Measurements from ENCODE around the gene MYT1.

The MYT1 gene

GRCh38 chr20:64146936-64147477 lies 17.2 kb upstream of the MYT1 start:
- no peaks in the 10 kb centered on the region for H3K9me3 ChIP-seq (replicated peaks; ENCODE audit: insufficient read depth, low read length)
- no peaks in the 10 kb centered on the region for H4K20me1 ChIP-seq (ENCODE audit: insufficient read depth, low read length)
- DNase-seq: no peak
- H3K79me2 ChIP-seq (ENCODE audit: low read length): no peaks in the 10 kb centered on the region
- H3K4me1 ChIP-seq (ENCODE audit: low read length): no peaks in the 10 kb centered on the region
- H3F3A ChIP-seq (ENCODE audit: insufficient read depth, low read length): no peaks in the 10 kb centered on the region
- H3K9me2 ChIP-seq (replicated peaks; ENCODE audit: insufficient read depth, low read length): no peaks in the 10 kb centered on the region
- H3K36me3 ChIP-seq (replicated peaks; ENCODE audit: insufficient read depth, low read length): no peaks in the 10 kb centered on the region
- no peak overlapping the region for H3K4me3 ChIP-seq (ENCODE audit: low read length)
- TF ChIP-seq CTCF (IDR thresholded peaks at IDR 0.05; ENCODE audit: low read length) (no peak), EZH2phosphoT487 (IDR thresholded peaks at IDR 0.05; ENCODE audit: low read length) (no peak), EZH2 (optimal IDR thresholded peaks at IDR 0.05; ENCODE audit: low read depth, low read length) (no peak)
- peaks cover 71% of the 10 kb centered on the region for H3K27me3 ChIP-seq (replicated peaks; ENCODE audit: insufficient read depth, low read length)
- H3K4me2 ChIP-seq (ENCODE audit: low read depth, low read length): no peak overlapping the region
- H3K9ac ChIP-seq (ENCODE audit: low read length): no peak overlapping the region
- H2AFZ ChIP-seq (ENCODE audit: low read length): no peak overlapping the region
- no peak overlapping the region for H3K27ac ChIP-seq (ENCODE audit: low read length)

DNA sequence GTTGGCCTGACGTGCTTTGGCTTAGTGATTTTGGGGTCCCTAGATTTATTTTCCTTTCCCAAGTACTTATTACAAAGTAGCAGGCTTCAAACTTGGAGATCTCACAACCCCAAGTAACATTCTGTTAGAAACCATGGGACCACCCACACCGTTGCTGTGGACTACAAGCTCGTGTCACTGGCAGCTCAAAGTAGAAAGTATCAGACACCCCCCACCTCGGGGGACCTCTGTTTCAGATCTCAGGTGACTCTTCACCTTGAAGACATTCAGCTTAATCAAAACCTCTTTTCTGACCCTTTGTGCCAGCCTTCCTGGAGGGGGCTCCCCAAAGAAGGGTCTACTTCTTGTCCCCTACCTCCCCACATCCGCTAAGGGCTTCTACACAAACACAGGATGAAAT lies 15.7 kb upstream of the MYT1 start:
- H3K9ac ChIP-seq (ENCODE audit: low read length): no peak overlapping the region
- H2AFZ ChIP-seq (ENCODE audit: low read length): no peak overlapping the region
- no peaks in the 10 kb centered on the region for H3K9me3 ChIP-seq (replicated peaks; ENCODE audit: insufficient read depth, low read length)

GRCh38 chr20:64149141-64149540 lies 15.1 kb upstream of the MYT1 start:
- H3K27me3 ChIP-seq (replicated peaks; ENCODE audit: insufficient read depth, low read length): peaks cover 74% of the 10 kb centered on the region
- H3K36me3 ChIP-seq (replicated peaks; ENCODE audit: insufficient read depth, low read length): no peaks in the 10 kb centered on the region
- DNase-seq: no peak
- H3K79me2 ChIP-seq (ENCODE audit: low read length): no peaks in the 10 kb centered on the region
- TF ChIP-seq EZH2phosphoT487 (IDR thresholded peaks at IDR 0.05; ENCODE audit: low read length) (no peak), EZH2 (optimal IDR thresholded peaks at IDR 0.05; ENCODE audit: low read depth, low read length) (no peak), CTCF (IDR thresholded peaks at IDR 0.05; ENCODE audit: low read length) (no peak)
- H3K9me3 ChIP-seq (replicated peaks; ENCODE audit: insufficient read depth, low read length): no peaks in the 10 kb centered on the region
- no peak overlapping the region for H3K27ac ChIP-seq (ENCODE audit: low read length)
- no peak overlapping the region for H3K4me3 ChIP-seq (ENCODE audit: low read length)
- H3K4me1 ChIP-seq (ENCODE audit: low read length): no peaks in the 10 kb centered on the region
- H3K9ac ChIP-seq (ENCODE audit: low read length): no peak overlapping the region
- H3K4me2 ChIP-seq (ENCODE audit: low read depth, low read length): no peak overlapping the region
- H4K20me1 ChIP-seq (ENCODE audit: insufficient read depth, low read length): no peaks in the 10 kb centered on the region
- H3K9me2 ChIP-seq (replicated peaks; ENCODE audit: insufficient read depth, low read length): no peaks in the 10 kb centered on the region
- H3F3A ChIP-seq (ENCODE audit: insufficient read depth, low read length): no peaks in the 10 kb centered on the region
- H2AFZ ChIP-seq (ENCODE audit: low read length): no peak overlapping the region

More for the DNA sequence above, 15.7 kb upstream of the MYT1 start:
- Histone ChIP-seq H3K4me3 (ENCODE audit: low read length) (no peak overlapping the region), H3K27me3 (replicated peaks; ENCODE audit: insufficient read depth, low read length) (peaks cover 70% of the 10 kb centered on the region), H3K79me2 (ENCODE audit: low read length) (no peaks in the 10 kb centered on the region), H3K36me3 (replicated peaks; ENCODE audit: insufficient read depth, low read length) (no peaks in the 10 kb centered on the region), H4K20me1 (ENCODE audit: insufficient read depth, low read length) (no peaks in the 10 kb centered on the region), H3K4me2 (ENCODE audit: low read depth, low read length) (no peak overlapping the region), H3K4me1 (ENCODE audit: low read length) (no peaks in the 10 kb centered on the region), H3K27ac (ENCODE audit: low read length) (no peak overlapping the region), H3F3A (ENCODE audit: insufficient read depth, low read length) (no peaks in the 10 kb centered on the region), H3K9me2 (replicated peaks; ENCODE audit: insufficient read depth, low read length) (no peaks in the 10 kb centered on the region)
- DNase-seq: no peak
- TF ChIP-seq EZH2 (optimal IDR thresholded peaks at IDR 0.05; ENCODE audit: low read depth, low read length) (no peak), CTCF (IDR thresholded peaks at IDR 0.05; ENCODE audit: low read length) (no peak), EZH2phosphoT487 (IDR thresholded peaks at IDR 0.05; ENCODE audit: low read length) (no peak)
